ENCODE measurements around the gene EIF2B2.
A peak's percentile ranks its signal among the peaks of the same experiment; 100 is the strongest.
"Not testable (repeated sequence)": the region's sequence is repeated elsewhere in the genome, so short reads cannot be mapped to it uniquely, and the experiment has no call there.

Gene EIF2B2

DNA sequence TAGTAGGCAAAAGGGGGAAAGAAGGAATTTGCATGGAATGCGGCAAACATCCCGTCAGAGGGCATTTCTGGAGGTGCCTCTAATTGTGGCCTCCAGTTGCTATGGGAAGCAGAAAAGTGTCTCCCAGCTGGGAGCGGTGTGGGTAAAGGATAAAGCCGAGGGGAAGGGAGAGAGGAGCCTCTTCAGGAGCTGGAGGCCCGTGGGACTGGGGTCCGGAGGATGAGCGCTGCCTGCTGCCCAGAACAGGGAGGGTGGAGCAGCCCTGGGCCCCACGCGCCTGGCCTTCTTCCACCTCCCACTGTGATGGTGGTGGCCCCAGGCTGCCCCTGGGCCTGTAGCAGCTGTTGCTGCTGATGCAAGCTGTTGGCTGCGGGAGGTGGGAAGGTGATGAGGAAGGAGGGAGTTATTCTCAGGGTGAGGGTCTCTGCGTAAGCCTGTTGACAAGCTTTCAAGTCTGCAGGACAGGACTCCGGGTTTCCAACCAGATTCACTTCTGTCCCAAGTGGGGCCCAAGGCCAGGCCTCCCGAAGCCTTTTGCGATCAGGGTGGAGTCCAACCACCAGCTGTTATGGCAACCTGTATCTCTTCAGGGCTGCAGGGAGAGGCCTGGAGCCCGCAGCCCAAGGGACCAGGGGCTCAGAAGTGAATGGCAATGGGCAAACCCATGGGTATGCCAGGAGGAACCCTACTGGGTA is 28.2 kb upstream of the EIF2B2 start:
- DNase-seq, result peak; percentile 67

- peak; percentile 91 for DNase-seq
Measured at GRCh38 chr14:74975059-74975810, 27.5 kb upstream of the EIF2B2 start.

- DNase-seq, result no peak
Measured at GRCh38 chr14:74976264-74977113, 26.2 kb upstream of the EIF2B2 start.

DNA sequence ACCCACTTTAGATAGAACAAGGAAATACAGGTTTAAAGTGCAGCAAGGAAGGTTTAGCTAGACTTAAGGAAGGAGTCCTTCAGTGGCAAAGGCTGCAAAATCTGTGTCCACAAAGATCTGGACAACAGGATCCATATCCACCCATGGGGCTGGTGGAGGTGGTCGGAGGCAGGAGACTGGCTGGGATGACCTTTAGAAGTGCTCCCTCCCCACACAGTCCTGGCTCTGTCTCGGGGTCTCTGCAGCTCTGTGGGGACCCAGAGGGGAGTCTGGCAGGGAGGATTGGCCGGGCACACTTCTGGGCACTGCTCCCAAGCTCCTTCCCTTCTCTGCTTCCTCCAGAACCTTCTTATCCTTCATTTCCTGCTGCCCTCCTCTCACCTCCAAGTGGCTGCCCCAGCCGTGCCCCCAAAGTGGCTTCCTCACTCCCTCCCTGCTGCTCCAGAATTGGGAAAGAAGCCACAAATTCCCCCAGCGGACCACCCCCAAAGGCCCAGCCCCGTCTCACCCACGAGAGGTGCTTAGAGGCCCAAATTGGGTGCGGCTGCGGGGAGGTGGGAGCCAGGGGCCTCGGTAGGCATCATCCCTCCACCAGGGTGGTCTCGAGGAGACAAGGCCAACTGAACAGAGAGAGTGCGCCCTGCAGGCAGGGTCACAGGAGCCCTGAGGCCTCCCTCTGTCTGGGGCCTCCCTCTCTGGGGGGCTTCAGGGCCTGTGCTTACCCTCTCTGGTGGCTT is 25.4 kb upstream of the EIF2B2 start:
- no peak for DNase-seq

- no peak for DNase-seq
Measured at GRCh38 chr14:74977901-74978385, 24.8 kb upstream of the EIF2B2 start.

- no peak for DNase-seq
Measured at GRCh38 chr14:74978416-74978947, 24.2 kb upstream of the EIF2B2 start.

DNA sequence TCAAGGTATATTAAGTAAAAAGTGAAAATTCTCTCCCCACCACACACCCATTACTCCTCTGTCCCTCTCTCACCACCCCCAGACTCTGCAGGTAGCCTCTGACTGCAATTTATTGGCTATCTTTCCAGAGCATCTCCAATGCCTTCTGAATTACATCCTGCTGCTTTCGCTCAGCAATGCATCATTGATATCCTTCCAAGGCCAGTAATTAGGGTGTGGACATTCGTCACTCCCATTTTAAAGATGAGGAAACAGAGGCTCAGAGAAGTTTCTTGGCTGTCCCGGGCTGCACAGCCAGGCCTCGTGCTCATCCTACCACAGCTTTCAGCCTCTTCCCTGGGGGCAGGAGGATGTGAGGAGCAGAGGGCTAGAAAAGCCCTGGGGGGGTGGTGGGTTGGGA is 23.7 kb upstream of the EIF2B2 start:
- DNase-seq, result no peak

DNA sequence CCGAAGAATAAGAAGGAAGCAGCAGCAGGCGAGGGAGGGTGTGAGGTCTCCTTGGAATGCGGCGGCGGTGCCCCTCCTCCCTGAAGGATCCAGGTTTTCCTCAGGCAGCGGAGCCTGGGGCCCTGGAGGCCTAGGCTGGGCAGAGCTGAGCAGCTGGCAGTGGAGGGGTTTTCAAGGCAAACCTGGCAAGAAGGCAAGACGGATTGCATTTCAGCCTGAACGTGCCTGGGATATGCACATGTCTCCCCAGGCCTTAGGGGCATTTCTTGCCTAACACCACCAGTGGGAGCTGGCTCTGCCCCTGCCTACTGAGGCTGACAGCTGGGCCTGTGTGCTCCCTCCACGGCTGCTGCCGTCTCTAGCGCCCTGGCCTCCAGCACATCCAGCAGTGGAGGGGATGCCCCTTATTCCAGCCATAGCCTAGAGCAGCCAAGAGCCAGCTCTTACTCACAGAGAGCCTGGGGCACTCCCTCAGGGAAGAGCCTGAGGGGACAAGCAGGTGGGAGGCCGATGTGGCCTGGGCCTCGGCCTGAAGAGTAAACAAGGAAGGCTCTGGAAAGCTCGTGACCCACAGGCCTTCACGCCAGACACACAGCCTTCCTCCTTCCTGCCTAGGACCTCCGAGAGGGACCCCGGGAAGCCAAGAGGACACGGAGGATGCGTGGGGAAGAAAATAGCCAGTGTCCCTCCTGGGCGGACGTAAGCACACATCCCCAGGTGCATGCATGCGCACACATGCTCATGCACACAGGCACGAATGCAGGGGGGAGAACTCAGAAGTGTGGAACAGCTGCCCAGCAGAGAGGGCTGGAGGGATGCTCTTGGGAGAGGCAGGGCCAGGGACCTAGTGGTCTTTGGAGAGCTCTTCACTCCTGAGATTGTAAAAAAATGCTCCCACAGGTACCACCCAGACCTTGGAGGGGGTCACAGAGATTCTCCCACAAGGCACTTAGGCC is 23.0 kb upstream of the EIF2B2 start:
- DNase-seq, result peak; percentile 82

DNA sequence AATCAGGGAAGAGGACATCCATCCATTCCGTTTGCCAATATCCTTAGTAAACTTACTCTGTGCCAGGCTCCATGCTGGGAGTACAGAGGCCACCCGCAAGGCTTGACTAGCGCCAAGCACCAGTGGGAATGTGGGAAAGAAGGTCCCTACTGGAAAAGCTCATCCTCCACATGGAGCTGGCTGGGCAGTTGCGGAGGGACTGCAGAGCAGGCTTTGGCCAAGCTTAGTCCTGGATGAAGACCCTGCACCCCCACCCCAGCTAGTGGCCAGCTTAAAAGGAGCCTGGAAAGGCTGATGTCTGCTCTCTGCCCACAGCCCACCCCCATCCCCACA is 22.4 kb upstream of the EIF2B2 start:
- DNase-seq, result no peak

GRCh38 chr14:74980731-74981461 is 21.8 kb upstream of the EIF2B2 start:
- peak; percentile 77 for DNase-seq

- no peak for DNase-seq
Measured at GRCh38 chr14:74981462-74981782, 21.3 kb upstream of the EIF2B2 start.

DNA sequence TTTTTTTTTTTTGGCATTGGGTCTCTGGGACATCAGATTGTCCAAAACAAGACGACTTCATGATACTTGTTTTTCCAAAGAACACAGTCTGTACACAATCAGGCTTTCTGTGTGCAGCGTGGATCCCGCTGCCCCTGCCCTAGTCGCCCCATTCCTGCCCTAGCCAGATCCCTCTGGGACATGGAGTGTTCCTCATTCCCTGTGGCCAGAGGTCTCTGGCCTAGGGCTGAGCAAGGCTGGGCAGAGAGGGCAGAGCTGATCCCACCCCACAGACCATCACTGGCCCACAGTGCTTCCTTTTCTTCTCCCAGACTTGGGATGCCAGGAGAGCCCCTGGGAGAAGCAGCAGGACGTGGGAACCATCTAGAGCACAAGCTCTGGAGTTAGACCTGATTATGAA is 20.9 kb upstream of the EIF2B2 start:
- no peak for DNase-seq

- DNase-seq, result no peak
Measured at GRCh38 chr14:74982661-74983060, 20.1 kb upstream of the EIF2B2 start.

- no peak for DNase-seq
Measured at GRCh38 chr14:74983343-74983742, 19.4 kb upstream of the EIF2B2 start.

- DNase-seq, result peak; percentile 64
Measured at GRCh38 chr14:74984236-74985027, 18.3 kb upstream of the EIF2B2 start.

DNA sequence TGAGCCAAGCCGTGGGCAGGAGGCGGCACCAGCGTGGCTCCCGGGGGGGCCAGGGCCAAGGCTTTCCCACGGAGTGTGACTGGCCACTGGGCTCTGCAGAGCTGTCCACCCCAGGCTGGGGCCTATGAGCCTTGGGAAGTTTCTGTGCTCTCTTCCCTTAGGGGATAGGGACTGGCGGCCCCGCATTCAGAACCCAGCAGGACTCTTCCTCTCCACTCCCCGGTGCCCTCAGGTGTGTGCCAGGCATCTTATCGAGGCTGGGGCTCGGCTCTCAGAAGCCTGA is 17.8 kb upstream of the EIF2B2 start:
- peak; percentile 43 for DNase-seq

- no peak for DNase-seq
Measured at GRCh38 chr14:74985806-74986205, 16.9 kb upstream of the EIF2B2 start.

- DNase-seq, result no peak
Measured at GRCh38 chr14:74988131-74988530, 14.6 kb upstream of the EIF2B2 start.

GRCh38 chr14:74988993-74989392 is 13.7 kb upstream of the EIF2B2 start:
- no peak for DNase-seq

- DNase-seq, result not testable (repeated sequence)
Measured at GRCh38 chr14:74994182-74994581, 8.5 kb upstream of the EIF2B2 start.

Measured in femur (tissue), 1 donor.